HL-60 (cell line): ENCODE measurements around the gene TMEM106C.
A peak's percentile ranks its signal among the peaks of the same experiment; 100 is the strongest.

Source experiments
- DNase-seq, 2 experiments: peaks; one replicate each; pipeline ENCODE4 v3.0.0-alpha.2; 2010 to 2020; ENCODE audit warnings: low read depth in 1 of 2, low spot score in 1 of 2
- H3K27ac ChIP-seq: fragments of 250-450 bp; sonication (Bioruptor Pico); replicated peaks from 2 replicates; pipeline ENCODE4 v1.5.1; 2020; ENCODE audit warnings: mild to moderate bottlenecking, moderate library complexity
- H3K27me3 ChIP-seq: fragments of 250-450 bp; sonication (Bioruptor Pico); 2 replicates; pipeline ENCODE4 v1.5.1; 2021; ENCODE audit warnings: mild to moderate bottlenecking, moderate library complexity; ENCODE audit not compliant: insufficient read depth, poor library complexity, severe bottlenecking
- H3K4me3 ChIP-seq: replicated peaks from 2 replicates; pipeline ENCODE4 v1.5.1; 2011; ENCODE audit warnings: mild to moderate bottlenecking, control low read depth, low read length; ENCODE audit not compliant: insufficient read depth
- GABPA ChIP-seq: IDR thresholded peaks from 2 replicates; pipeline ENCODE4 v1.6.1; 2012; ENCODE audit warnings: low read depth
- POLR2AphosphoS5 ChIP-seq: IDR thresholded peaks from 2 replicates; pipeline ENCODE4 v1.6.1; 2012; ENCODE audit warnings: low read depth
- SPI1 ChIP-seq: IDR thresholded peaks from 2 replicates; pipeline ENCODE4 v1.6.1; 2012; ENCODE audit warnings: low read depth, mild to moderate bottlenecking, borderline replicate concordance
- TF ChIP-seq, protein P1 (sequence below): IDR thresholded peaks from one replicate; pipeline ENCODE4 v1.5.1; 2011; ENCODE audit warnings: low read length, control low read depth, inconsistent platforms; ENCODE audit not compliant: insufficient read depth
- TF ChIP-seq, protein P2 (sequence below): IDR thresholded peaks from 2 replicates; pipeline ENCODE4 v1.6.1; 2012; ENCODE audit warnings: low read depth; ENCODE audit not compliant: insufficient replicate concordance

TMEM106C gene

GRCh38 chr12:48001505-48002413 lies 38.4 kb downstream of the TMEM106C start:
- DNase-seq: no peak
- H3K4me3 ChIP-seq: peak overlapping the region; percentile 18
- no peak overlapping the region for H3K27ac ChIP-seq
- H3K27me3 ChIP-seq: peaks cover 89% of the 10 kb centered on the region
- TF ChIP-seq GABPA: no peak
- TF ChIP-seq SPI1: no peak
- TF ChIP-seq, protein P1, sequence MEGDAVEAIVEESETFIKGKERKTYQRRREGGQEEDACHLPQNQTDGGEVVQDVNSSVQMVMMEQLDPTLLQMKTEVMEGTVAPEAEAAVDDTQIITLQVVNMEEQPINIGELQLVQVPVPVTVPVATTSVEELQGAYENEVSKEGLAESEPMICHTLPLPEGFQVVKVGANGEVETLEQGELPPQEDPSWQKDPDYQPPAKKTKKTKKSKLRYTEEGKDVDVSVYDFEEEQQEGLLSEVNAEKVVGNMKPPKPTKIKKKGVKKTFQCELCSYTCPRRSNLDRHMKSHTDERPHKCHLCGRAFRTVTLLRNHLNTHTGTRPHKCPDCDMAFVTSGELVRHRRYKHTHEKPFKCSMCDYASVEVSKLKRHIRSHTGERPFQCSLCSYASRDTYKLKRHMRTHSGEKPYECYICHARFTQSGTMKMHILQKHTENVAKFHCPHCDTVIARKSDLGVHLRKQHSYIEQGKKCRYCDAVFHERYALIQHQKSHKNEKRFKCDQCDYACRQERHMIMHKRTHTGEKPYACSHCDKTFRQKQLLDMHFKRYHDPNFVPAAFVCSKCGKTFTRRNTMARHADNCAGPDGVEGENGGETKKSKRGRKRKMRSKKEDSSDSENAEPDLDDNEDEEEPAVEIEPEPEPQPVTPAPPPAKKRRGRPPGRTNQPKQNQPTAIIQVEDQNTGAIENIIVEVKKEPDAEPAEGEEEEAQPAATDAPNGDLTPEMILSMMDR: no peak
- TF ChIP-seq POLR2AphosphoS5: no peak
- TF ChIP-seq, protein P2, sequence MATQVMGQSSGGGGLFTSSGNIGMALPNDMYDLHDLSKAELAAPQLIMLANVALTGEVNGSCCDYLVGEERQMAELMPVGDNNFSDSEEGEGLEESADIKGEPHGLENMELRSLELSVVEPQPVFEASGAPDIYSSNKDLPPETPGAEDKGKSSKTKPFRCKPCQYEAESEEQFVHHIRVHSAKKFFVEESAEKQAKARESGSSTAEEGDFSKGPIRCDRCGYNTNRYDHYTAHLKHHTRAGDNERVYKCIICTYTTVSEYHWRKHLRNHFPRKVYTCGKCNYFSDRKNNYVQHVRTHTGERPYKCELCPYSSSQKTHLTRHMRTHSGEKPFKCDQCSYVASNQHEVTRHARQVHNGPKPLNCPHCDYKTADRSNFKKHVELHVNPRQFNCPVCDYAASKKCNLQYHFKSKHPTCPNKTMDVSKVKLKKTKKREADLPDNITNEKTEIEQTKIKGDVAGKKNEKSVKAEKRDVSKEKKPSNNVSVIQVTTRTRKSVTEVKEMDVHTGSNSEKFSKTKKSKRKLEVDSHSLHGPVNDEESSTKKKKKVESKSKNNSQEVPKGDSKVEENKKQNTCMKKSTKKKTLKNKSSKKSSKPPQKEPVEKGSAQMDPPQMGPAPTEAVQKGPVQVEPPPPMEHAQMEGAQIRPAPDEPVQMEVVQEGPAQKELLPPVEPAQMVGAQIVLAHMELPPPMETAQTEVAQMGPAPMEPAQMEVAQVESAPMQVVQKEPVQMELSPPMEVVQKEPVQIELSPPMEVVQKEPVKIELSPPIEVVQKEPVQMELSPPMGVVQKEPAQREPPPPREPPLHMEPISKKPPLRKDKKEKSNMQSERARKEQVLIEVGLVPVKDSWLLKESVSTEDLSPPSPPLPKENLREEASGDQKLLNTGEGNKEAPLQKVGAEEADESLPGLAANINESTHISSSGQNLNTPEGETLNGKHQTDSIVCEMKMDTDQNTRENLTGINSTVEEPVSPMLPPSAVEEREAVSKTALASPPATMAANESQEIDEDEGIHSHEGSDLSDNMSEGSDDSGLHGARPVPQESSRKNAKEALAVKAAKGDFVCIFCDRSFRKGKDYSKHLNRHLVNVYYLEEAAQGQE: no peak

DNA sequence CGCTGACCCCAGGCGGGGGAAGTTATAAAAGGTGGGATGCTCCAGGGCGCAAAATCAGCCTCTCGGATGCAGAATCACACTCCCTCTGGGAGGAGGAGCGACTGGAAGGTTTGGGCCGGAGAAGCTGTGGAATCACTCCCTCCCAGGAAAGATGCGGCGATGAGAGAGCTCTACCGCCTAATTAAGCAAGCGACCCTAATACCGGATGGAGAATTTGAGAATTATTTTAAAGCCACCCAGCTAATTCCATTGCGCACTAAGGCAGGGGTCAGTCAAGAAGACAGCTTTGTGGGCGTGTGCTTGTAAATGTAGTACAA lies 39.0 kb downstream of the TMEM106C start:
- Histone ChIP-seq H3K27me3 (peaks cover 91% of the 10 kb centered on the region), H3K27ac (no peak overlapping the region), H3K4me3 (no peak overlapping the region)
- TF ChIP-seq GABPA (no peak), POLR2AphosphoS5 (no peak), SPI1 (no peak)
- TF ChIP-seq, protein P1: no peak
- TF ChIP-seq, protein P2: no peak
- no peak for DNase-seq

- peaks cover 89% of the 10 kb centered on the region for H3K27me3 ChIP-seq
- DNase-seq: no peak
- TF ChIP-seq, protein P2: no peak
- TF ChIP-seq, protein P1: no peak
- TF ChIP-seq POLR2AphosphoS5 (no peak), SPI1 (no peak)
- no peak overlapping the region for H3K27ac ChIP-seq
- H3K4me3 ChIP-seq: no peak overlapping the region
Observed at GRCh38 chr12:48002773-48003218, 39.4 kb downstream of the TMEM106C start.
